ENCODE data around the gene VPS37D. TPM values are rescaled to one million over a fixed set of nuclear protein-coding genes. Genes with fewer than 3 reads are reported as not detected.
A peak's percentile ranks its signal among the peaks of the same experiment; 100 is the strongest.

Gene VPS37D
- total RNA-seq, 1 donor from 2014 or later = 15.6 TPM

DNA sequence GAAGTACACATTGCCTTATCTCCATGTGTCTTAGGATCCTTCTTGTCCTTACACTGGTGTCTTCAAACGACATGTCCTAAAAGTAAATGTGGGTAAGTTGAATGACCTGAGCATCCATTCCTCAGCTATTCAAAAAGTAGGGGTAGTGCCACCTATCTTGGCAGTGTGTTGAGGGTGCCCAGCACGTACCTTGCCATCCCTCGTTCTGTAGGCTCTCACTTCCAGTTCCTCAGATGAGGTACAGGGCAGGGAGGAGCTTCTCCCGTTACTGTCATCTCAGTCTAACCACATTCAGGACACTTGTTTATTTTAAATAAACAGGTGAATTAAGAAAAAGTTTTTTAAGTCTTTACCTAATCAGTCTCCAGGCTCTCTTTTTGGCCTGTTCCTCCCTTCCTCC lies 28.7 kb downstream of the VPS37D start:
- no peak overlapping the region for H3K27ac Mint-ChIP-seq
- H3K9me3 Mint-ChIP-seq (ENCODE audit: low read depth) = no peaks in the 10 kb centered on the region
- H3K27me3 Mint-ChIP-seq = no peaks in the 10 kb centered on the region
- no peak for DNase-seq (ENCODE audit: low spot score, unreplicated experiment)
- H3K4me3 Mint-ChIP-seq (ENCODE audit: low read depth) = no peak overlapping the region
- TF ChIP-seq, protein P1, sequence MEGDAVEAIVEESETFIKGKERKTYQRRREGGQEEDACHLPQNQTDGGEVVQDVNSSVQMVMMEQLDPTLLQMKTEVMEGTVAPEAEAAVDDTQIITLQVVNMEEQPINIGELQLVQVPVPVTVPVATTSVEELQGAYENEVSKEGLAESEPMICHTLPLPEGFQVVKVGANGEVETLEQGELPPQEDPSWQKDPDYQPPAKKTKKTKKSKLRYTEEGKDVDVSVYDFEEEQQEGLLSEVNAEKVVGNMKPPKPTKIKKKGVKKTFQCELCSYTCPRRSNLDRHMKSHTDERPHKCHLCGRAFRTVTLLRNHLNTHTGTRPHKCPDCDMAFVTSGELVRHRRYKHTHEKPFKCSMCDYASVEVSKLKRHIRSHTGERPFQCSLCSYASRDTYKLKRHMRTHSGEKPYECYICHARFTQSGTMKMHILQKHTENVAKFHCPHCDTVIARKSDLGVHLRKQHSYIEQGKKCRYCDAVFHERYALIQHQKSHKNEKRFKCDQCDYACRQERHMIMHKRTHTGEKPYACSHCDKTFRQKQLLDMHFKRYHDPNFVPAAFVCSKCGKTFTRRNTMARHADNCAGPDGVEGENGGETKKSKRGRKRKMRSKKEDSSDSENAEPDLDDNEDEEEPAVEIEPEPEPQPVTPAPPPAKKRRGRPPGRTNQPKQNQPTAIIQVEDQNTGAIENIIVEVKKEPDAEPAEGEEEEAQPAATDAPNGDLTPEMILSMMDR (IDR thresholded peaks at IDR 0.05; ENCODE audit: unreplicated experiment) = no peak
- H3K36me3 Mint-ChIP-seq (ENCODE audit: insufficient read depth) = peaks cover 23% of the 10 kb centered on the region
- H3K4me1 Mint-ChIP-seq (ENCODE audit: low read depth) = no peaks in the 10 kb centered on the region

DNA sequence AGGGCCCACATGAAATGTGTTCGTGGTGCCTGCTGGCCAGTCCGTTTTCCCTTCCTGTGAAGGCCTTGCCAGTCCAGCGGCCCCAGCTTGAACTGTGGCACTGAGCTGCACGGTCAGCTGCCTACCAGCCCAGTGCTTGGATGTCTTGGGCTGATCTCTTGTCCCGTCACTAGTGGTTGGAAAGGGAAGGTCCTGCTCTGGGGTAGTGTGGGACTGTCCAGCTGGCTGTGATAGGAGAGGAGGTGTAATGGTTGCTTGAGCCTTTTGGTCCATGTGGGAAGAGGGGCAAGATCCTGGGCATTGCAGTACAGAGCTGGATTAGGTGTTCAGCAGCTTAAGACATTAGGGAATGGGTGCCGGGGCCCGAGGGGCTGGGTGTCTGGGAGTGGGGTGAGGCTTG lies 30.8 kb downstream of the VPS37D start:
- Mint-ChIP-seq H3K27ac (peak overlapping the region; percentile 22), H3K4me1 (ENCODE audit: low read depth) (no peaks in the 10 kb centered on the region), H3K4me3 (ENCODE audit: low read depth) (no peak overlapping the region), H3K9me3 (ENCODE audit: low read depth) (no peaks in the 10 kb centered on the region), H3K27me3 (no peaks in the 10 kb centered on the region), H3K36me3 (ENCODE audit: insufficient read depth) (peaks cover 29% of the 10 kb centered on the region)
- TF ChIP-seq, protein P1 (IDR thresholded peaks at IDR 0.05; ENCODE audit: unreplicated experiment) = no peak
- no peak for DNase-seq (ENCODE audit: low spot score, unreplicated experiment)

DNA sequence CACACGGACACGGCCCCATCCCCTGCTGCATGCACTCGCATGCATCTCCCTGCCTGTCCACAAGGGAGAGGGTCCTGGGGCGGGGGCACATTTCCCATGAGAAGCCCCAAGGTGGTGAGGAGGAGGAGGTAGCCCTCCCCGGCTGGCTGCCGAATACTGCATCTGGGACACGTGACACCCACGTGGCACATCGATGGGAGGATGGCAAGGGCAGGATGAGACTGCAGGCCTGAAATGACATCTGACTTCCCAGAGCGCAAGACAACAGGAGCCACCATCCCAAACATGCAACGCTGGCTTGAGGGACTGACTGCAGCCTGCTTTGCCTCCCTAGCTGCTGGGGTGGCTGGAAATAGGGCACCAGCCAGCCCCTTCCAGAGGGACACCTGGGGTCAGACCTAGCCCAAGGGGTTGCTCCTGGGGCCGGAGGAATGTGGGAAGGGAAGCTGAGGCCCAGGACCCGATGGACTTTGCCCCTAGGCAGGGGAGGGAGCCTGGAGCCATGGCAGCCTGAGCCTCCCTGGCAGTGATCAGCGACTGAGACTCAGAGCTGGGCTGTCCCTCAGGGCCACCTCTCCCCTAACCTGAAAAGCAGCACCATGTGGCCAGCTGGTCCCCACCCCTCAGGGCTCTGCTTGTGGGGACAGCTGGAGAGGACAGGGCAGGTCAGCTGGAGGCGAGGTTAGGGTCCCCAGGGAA lies 31.9 kb downstream of the VPS37D start:
- TF ChIP-seq, protein P1 (IDR thresholded peaks at IDR 0.05; ENCODE audit: unreplicated experiment) = peak; percentile 5
- no peaks in the 10 kb centered on the region for H3K27me3 Mint-ChIP-seq
- no peak overlapping the region for H3K27ac Mint-ChIP-seq
- no peak overlapping the region for H3K4me3 Mint-ChIP-seq (ENCODE audit: low read depth)
- H3K4me1 Mint-ChIP-seq (ENCODE audit: low read depth) = no peaks in the 10 kb centered on the region
- peaks cover 25% of the 10 kb centered on the region for H3K36me3 Mint-ChIP-seq (ENCODE audit: insufficient read depth)
- no peaks in the 10 kb centered on the region for H3K9me3 Mint-ChIP-seq (ENCODE audit: low read depth)
- DNase-seq (ENCODE audit: low spot score, unreplicated experiment) = no peak

DNA sequence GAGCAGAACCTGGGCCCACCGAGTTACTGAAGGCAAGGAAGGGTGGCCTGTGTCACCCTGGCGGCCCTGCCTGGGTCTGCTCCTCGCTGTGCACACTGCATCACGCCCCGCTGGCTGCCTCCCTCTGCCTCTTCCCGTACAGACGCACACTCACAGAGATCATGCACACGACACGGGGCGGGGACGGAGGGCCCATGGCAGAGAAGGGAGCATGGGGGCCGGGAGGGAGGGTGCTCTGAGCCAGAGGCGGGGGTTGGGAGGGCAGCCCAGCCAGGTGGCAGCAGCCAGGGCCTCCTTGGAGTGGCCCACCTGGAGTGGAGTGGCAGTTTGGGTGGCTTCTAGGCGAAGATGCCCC lies 32.4 kb downstream of the VPS37D start:
- Mint-ChIP-seq H3K27me3 (no peaks in the 10 kb centered on the region), H3K36me3 (ENCODE audit: insufficient read depth) (peaks cover 22% of the 10 kb centered on the region), H3K9me3 (ENCODE audit: low read depth) (no peaks in the 10 kb centered on the region), H3K4me1 (ENCODE audit: low read depth) (no peaks in the 10 kb centered on the region), H3K27ac (no peak overlapping the region), H3K4me3 (ENCODE audit: low read depth) (no peak overlapping the region)
- TF ChIP-seq, protein P1 (IDR thresholded peaks at IDR 0.05; ENCODE audit: unreplicated experiment) = no peak
- DNase-seq (ENCODE audit: low spot score, unreplicated experiment) = no peak

DNA sequence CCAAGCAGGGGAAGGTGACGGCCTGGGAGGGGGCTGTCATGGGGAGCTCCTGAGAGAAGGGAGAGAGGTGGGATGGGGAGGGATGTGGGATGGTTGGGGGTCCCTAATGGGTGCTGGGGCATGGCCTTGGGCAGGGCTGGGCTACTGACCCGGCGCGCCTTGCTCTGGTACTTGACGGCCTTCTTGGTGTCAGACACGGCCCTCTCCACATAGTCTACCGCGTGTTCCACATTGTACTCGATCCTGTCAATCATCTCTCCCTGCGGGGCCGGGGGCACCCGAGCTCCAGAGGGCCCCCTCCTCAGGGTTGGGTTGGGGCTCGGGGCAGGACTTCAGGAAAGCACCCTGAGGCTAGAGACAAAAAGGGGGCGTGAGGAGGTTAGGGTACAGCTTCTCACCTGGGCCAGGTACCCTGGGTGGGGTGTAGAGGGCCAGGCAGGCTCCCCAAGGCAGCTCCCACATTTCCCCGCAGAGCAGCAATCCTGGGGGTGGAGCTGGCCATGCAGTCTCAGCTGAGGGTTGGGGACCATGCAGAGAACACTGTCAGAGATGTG lies 33.0 kb downstream of the VPS37D start:
- no peaks in the 10 kb centered on the region for H3K27me3 Mint-ChIP-seq
- H3K36me3 Mint-ChIP-seq (ENCODE audit: insufficient read depth) = peaks cover 21% of the 10 kb centered on the region
- no peak overlapping the region for H3K4me3 Mint-ChIP-seq (ENCODE audit: low read depth)
- TF ChIP-seq, protein P1 (IDR thresholded peaks at IDR 0.05; ENCODE audit: unreplicated experiment) = no peak
- no peak for DNase-seq (ENCODE audit: low spot score, unreplicated experiment)
- no peaks in the 10 kb centered on the region for H3K9me3 Mint-ChIP-seq (ENCODE audit: low read depth)
- no peaks in the 10 kb centered on the region for H3K4me1 Mint-ChIP-seq (ENCODE audit: low read depth)
- no peak overlapping the region for H3K27ac Mint-ChIP-seq
